BE2C (cell line): Measurements from ENCODE around the gene NAV2.

ENCODE experiments used
- DNase-seq: peaks from one replicate; pipeline ENCODE4 v3.0.0-alpha.2; 2020
- H3K27me3 ChIP-seq: fragments of 250-450 bp; sonication (Bioruptor Pico); 2 replicates; pipeline ENCODE4 v1.5.1; 2020; ENCODE audit warnings: mild to moderate bottlenecking
- H3K36me3 ChIP-seq: fragments of 250-450 bp; sonication (Bioruptor Pico); 2 replicates; pipeline ENCODE4 v1.5.1; 2020; ENCODE audit warnings: mild to moderate bottlenecking
- H3K4me1 ChIP-seq: fragments of 250-450 bp; sonication (Bioruptor Pico); 2 replicates; pipeline ENCODE4 v1.5.1; 2020
- H3K4me3 ChIP-seq: 2 replicates; pipeline ENCODE4 v1.5.1; 2011; ENCODE audit warnings: low read depth, low read length
- H3K9me3 ChIP-seq: fragments of 250-450 bp; sonication (Bioruptor Pico); 2 replicates; pipeline ENCODE4 v1.5.1; 2020
- CTCF ChIP-seq: IDR thresholded peaks from 2 replicates; pipeline ENCODE4 v1.5.1; 2012; ENCODE audit warnings: mild to moderate bottlenecking, low read depth, low read length

NAV2 gene

DNA sequence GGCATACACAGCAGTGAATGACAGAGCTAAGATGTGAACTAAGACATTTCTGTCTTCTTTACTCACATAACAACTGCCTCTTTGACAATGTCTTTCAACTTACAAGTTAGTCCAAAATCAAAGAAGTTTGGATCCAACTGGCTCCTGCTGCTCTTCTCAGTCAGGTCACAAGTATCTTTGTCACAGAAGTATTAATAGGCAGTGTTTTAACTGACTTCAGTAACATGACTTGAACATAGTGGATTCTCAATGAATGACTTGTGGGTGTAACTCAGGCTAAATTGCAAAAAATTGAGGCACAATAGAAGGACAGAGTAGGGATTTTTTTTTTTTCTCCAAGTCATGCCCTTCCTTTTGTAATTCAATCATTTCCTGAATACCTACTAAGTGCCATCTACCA, 425.0 kb downstream of the NAV2 start:
- H3K27me3 ChIP-seq, result no peaks in the 10 kb centered on the region
- H3K4me1 ChIP-seq, result no peaks in the 10 kb centered on the region
- no peak for DNase-seq
- no peak for TF ChIP-seq CTCF
- H3K36me3 ChIP-seq, result no peaks in the 10 kb centered on the region
- H3K4me3 ChIP-seq, result no peak overlapping the region
- no peaks in the 10 kb centered on the region for H3K9me3 ChIP-seq

DNA sequence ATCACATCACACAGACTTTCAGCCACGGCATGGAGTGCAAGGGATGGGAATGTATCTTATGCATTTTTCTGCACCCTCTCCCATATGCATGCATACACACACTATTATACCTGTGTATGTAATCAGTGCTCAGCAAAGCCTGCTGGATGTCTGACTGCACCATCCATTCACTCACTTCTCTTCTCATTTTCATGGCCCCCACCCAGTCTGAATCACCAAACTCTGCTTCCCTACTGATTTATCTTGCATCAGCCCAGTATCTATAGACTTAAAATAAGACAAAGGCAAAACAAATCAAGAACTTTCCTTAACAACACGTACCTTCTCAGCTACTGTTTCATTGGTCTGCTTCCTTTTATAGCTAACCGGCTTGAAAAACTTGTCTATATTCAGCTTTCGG, 426.1 kb downstream of the NAV2 start:
- Histone ChIP-seq H3K36me3 (no peaks in the 10 kb centered on the region), H3K27me3 (no peaks in the 10 kb centered on the region), H3K4me1 (no peaks in the 10 kb centered on the region), H3K4me3 (no peak overlapping the region), H3K9me3 (no peaks in the 10 kb centered on the region)
- no peak for DNase-seq
- no peak for TF ChIP-seq CTCF

DNA sequence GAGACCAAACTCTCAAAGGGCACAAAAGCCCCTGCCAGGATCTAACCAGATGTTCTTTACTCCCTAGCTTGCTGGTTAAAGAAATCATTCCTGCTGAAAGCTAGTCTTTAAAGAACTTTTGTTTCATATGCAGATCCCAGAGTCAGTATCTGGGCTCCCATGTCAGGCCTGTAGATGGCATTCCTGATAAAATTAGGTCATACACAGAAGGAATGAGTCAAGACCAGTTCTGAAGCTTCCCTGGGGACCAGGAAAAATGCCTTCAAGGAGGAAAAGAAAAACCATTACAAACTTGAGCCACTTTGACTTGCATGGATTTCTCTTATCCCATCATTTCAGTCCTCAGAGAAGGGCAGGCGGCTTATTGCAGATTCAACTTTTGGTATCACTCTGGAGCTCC, 441.7 kb downstream of the NAV2 start:
- Histone ChIP-seq H3K4me1 (no peaks in the 10 kb centered on the region), H3K4me3 (no peak overlapping the region), H3K9me3 (no peaks in the 10 kb centered on the region), H3K36me3 (no peaks in the 10 kb centered on the region), H3K27me3 (peaks cover 20% of the 10 kb centered on the region)
- no peak for TF ChIP-seq CTCF
- DNase-seq, result no peak

GRCh38 chr11:20155683-20156279, 443.1 kb downstream of the NAV2 start:
- no peak for DNase-seq
- H3K27me3 ChIP-seq, result peaks cover 34% of the 10 kb centered on the region

GRCh38 chr11:20156280-20156875, 443.7 kb downstream of the NAV2 start:
- Histone ChIP-seq H3K27me3 (peaks cover 40% of the 10 kb centered on the region), H3K36me3 (no peaks in the 10 kb centered on the region), H3K9me3 (no peaks in the 10 kb centered on the region), H3K4me3 (no peak overlapping the region), H3K4me1 (no peaks in the 10 kb centered on the region; the same call in 1 of the 2 replicates)
- DNase-seq, result no peak
- TF ChIP-seq CTCF, result no peak

More at GRCh38 chr11:20155683-20156279, 443.1 kb downstream of the NAV2 start:
- Histone ChIP-seq H3K9me3 (no peaks in the 10 kb centered on the region), H3K36me3 (no peaks in the 10 kb centered on the region), H3K4me1 (no peaks in the 10 kb centered on the region), H3K4me3 (no peak overlapping the region)
- no peak for TF ChIP-seq CTCF

- DNase-seq, result no peak
- no peaks in the 10 kb centered on the region for H3K9me3 ChIP-seq
- no peak for TF ChIP-seq CTCF
- H3K36me3 ChIP-seq, result no peaks in the 10 kb centered on the region
- no peak overlapping the region; the same call in 1 of the 2 replicates for H3K4me3 ChIP-seq
- no peaks in the 10 kb centered on the region; the same call in 1 of the 2 replicates for H3K4me1 ChIP-seq
- H3K27me3 ChIP-seq, result peaks cover 47% of the 10 kb centered on the region
These were observed 444.4 kb downstream of the NAV2 start for GRCh38 chr11:20156876-20157613.
